GM19193 (cell line): ENCODE data around the gene PBX4.

Experiments
- POLR2A ChIP-seq: IDR thresholded peaks from 4 replicates; pipeline ENCODE4 v1.6.1; 2011; ENCODE audit not compliant: insufficient read depth, insufficient read length; ENCODE audit errors: extremely low read depth

PBX4 gene

DNA sequence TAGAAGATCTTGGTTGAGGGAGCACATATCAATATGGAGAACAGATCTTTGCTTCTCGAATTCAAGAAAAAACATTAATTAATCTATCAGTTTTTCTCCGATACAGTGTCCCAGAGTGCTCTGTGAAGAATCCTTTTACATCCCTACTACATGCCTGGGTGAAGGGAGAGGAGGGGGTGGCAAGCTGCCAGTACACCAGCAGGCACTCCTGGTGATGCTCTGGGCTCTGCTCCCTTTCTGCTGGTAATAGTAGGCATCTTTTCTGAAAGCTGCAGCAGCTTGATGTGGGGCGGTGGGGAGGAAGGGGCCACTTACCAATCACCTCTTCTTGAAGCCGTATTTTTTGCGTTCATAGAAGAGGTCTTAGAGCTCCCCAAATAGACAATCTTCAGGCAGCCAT is 30.7 kb downstream of the PBX4 start:
- TF ChIP-seq POLR2A: no peak

DNA sequence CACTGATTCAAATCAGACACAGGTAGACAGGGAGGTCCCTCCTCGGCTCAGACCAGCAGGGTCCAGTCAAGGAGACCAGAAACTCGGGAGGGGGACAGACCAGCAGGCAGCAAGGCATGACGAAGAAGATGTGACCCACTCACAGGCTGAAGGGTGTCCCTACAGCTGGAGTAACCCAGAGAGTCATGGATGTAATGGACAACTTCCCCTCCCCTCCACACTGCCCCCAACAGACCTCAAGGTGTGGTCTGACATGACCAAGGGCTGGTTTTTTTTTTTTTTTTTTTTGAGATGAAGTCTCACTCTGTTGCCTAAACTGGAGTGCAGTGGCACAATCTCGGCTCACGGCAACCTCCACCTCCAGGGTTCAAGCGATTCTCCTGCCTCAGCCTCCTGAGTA is 34.1 kb downstream of the PBX4 start:
- no peak for TF ChIP-seq POLR2A

DNA sequence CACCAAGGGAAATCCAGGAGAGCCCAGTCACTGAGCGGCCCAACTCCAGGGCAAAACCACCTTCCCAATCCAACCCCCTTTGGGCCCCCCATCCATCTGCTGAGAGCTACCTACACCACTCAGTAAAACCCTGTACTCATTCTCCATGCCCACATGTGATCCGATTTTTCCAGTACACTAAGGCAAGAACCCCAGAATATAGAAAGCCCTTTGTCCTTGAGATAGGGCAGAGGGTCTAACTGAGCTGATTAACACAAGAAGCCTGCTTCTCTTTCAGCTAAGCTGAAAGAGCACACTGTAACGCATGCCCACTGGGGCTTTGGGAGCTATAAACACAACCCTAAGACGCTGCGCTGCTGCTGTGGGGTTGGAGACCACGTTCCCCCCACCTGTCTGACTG is 36.0 kb downstream of the PBX4 start:
- no peak for TF ChIP-seq POLR2A

DNA sequence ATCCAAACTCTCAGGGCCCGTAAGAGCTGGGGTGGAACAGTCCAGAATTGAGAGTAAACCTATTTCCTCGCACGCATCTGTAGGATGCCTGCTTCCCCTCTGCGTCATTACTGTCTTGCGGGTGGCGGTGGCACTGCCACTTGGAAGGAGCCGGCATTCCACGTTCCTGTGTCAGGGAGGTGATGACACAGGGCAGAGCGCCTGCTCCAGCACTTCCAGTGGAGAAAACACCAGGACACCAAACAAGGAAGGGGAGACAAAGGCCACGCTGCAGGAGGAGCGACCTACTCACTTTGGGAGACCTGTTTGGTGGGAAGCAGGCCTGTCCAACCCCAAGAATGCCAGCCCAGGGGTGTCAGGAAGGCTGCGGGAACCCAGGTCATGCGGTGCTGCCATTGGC is 37.1 kb downstream of the PBX4 start:
- no peak for TF ChIP-seq POLR2A

DNA sequence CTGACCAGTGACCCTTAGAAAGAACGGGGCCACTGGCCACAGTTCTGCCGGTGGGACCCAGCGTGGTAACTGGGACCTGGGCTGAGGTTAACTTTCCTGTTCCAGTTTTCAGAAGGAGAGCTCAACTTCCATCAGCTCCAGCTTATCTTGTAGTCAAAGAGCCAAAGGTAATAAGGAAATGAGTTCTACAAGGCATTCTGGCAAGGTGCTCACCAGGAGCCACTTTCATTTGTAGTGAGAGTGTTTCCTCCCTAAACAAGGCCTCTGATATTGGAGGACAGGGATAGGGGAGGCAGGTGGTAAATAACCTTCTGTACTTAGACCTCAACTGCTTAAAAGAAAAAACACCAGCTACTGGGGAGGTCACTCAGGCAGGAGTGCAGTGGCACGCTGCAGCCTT is 38.1 kb downstream of the PBX4 start:
- no peak for TF ChIP-seq POLR2A

DNA sequence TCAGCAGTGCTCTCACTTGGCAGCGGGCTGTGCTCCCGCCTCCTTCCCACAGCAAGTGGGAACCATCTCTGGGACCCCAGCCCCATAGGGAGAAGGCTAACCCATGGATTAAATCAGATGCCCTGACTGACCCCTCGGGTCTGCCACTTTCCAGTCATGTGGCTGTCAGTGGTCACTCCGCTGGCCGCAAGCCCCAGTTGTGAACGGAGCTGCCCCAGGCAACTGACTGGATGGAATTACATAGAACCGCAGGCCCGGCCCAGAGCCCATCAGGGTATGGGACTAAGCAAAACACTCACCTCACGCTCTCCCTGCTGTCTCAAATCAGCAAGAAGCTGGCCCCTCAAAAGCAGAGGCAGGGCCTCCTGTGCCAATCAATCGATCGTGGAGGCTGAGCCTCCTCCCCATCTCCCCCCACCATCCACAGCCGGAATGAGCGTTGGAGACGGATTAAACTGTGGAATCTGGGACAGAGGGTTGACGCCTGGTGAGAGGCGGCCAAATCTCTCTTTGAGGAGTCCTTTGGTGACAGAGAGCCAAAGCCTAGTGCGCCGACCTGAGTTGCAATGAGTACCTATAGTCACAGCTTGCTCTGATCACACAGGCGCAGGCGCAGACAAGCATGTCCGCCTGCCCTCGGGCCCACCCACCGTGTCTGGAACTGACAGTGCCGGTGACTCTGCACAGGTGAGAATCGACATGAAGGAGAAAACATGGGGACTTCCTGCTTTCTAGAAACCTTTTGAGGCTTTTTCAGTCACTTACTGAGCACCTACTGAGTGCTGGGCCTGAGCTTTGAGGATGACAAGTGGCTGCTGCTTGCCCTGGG is 38.7 kb downstream of the PBX4 start:
- no peak for TF ChIP-seq POLR2A

DNA sequence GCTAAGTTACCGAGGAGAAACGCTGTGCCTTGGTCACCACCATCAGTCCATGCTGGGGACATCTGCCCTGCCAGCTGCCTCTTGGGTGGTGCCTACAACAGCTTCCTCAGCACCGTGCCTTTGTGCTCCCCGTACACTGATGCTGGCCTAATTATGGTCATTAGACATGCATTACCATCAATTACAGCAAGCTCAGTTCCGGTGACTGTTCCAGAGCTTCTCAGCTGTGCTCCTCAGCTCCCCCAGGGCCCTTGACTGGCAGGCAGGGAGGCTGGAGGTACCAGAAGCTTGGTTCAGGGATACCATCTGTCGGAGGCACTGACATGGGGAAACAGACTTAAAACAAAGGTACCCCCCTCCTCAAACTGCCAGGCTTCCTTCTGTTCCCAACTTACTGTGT is 40.2 kb downstream of the PBX4 start:
- TF ChIP-seq POLR2A: no peak

DNA sequence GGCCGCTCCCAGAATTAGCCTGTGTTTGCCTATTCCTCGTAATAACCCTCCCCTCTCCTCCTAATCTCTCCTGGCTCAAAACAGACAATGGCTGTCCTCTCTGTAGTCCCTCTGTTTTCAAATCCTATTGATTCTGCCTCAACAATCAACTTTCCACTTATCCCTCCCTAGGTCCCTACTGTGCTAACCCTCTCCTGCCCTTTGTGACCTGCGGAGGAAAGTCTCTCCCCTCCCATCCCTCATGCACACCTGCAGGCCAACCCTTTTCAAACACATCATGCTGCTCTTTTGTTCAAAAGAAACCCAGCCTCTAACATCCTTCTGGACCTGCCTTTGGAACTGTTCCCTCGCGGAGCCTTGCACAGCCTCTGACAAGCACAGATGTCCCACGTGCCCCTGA is 43.1 kb downstream of the PBX4 start:
- no peak for TF ChIP-seq POLR2A

DNA sequence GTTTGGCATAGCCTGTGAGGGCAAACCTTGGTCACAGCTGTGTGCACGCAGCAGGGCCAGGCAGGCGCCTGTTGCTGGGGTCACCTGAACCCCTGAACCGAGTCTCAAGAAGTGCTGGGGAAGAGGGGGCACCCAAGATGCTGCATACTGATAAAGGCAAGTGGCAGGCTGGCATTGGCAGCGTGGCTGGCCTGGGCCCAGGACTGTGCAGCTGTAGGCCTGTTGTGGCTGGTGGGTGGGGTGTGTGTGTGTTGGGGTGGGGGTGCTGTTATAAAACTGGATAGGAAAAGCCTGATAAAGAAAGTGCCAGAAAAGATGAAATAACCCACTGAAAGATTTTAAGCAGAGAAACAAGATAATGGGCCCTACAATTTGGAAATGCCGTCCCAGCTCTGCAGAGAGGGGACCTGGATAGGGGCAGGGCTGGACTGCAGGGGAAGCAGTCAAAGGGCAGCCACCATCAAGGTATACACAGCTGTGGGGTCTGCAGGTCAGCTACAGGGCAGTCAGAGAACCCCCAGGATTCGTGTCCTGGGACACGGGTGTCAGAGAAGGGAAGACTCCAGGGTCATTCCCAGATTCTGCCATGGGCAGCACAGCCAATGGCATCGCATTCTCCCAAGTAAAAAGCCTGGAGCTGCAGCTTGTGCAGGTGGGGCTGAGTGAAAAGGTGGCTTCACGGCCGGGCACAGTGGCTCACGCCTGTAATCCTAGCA is 47.3 kb downstream of the PBX4 start:
- no peak for TF ChIP-seq POLR2A

DNA sequence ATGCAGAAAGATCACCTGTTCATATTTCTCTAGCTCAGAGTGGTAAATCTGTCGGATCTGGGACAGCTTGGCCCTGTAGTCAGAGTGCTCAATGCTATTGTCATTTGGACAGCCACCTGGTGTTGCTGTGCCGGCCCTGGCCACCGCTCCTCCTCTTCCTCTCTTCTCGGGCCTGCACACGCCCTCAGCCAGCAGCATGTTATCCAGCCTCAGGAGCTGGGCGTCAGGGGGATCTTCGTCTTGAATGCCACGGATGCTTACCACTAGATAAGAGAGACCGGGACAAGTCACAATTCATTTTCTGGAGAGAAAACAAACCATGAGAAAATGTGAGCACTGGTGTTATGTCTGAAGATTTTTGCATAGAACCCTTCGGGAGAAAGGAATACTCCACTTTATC is 47.9 kb downstream of the PBX4 start:
- no peak for TF ChIP-seq POLR2A

DNA sequence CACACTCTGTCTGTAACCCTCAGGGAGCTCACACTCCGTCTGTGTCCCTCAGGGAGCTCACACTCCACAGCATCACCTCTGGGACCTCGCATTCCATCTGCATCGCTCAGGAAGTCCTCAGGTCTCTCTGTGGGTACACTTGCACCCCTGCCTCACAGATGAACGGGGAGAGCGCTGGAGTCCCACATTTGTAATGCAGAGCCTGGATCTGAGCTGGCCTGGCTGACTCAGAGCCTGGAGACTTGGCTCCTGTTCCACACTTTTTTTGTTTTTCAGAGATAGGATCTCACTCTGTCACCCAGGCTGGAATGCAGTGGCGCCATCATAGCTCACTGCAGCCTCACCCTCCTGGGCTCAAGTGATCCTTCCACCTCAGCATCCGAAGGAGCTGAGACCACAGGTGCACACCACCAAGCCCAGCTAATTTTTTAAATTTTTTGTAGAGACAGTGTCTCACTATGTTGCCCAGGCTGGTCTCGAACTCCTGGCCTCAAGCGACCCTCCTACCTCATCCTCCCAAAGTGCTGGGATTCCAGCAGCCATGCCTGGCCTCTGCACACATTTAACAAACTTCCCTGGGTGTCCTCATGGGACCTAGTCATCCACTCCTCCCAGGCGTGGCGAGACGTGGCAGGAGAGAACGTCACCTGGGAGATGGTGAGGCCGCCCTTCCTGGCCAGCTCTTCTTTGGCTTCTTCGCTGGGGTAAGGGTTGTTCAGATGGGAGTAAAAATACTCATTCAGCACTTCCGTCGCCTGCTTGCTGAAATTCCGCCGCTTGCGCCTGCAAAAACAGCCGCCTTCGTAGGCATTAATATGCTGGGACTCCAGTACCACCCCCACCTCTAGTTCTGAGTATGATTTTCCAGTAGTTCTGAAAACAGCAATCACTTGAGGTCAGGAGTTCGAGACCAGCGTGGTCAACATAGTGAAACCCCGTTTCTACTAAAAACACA is 49.4 kb downstream of the PBX4 start:
- no peak for TF ChIP-seq POLR2A

DNA sequence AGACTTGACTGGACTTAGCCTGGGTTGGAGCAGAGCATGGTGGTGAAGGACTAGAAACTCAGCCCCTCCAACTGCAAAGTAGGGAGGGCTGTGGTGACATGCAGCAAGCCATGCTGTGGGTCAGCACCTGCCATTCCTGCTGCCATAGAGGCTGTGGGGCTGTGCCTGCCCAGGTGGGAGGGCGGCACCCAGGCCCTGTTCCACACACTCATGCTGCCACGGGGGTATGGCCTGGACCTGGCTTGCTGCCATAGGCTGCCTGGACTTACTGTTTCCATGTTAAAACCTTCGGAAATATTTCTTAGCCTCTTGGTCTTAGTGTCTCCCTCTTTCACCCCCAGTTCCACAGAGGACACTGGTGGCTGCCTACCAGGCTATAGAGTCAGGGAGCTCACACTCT is 51.1 kb downstream of the PBX4 start:
- TF ChIP-seq POLR2A: no peak

DNA sequence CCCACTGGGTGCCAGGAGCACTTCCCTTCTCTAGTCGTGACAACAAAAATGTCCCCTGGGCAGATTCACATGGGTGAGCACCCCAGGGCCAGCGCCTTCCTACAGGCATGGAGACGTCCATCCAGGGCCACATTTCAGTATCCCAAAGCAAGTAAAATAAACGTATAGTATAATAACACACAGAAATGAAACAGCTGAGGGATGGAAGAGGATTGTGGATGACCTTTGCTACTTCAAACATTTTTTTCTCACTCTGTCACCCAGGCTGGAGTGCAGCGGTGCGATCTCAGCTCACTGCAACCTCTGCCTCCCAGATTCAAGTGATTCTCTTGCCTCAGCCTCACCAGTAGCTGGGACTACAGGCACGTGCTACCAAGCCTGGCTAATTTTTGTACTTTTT is 52.2 kb downstream of the PBX4 start:
- no peak for TF ChIP-seq POLR2A

DNA sequence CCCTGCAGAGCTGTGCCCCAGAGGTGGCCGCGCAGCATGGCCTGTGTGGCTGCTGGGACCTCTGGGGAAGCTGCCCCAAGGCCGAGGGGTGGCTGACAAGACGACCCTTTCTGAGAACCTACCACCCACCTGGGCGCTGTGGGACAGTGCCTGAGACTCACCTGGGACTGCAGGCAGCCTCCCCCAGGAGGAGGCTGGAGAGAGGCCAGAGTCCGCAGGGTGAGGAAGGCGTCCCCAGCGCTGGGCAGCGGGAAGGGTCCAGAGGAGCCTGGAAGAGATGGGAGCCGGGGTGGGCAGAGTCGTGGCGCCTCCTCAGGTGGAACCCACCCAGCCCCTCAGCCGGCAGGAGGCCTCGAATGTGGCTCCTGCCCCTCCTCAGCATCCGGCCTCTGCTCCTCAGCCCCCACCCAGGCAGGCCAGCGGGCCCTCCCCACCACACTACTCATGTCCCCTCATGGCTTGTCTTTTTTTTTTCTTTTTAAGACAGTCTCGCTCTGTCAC is 55.1 kb downstream of the PBX4 start:
- no peak for TF ChIP-seq POLR2A
